ENCODE data around the gene STK32B. TPM values are rescaled to one million over a fixed set of nuclear protein-coding genes. Genes with fewer than 3 reads are reported as not detected.

The STK32B gene
- total RNA-seq, 1 donor from 2014 or later = 0.56 TPM

GRCh38 chr4:5532100-5532499 is 480.8 kb downstream of the STK32B start:
- DNase-seq (ENCODE audit: low spot score) = no peak
- H3K36me3 Mint-ChIP-seq (ENCODE audit: low read depth, unreplicated experiment) = peaks cover 7% of the 10 kb centered on the region
- H3K4me3 Mint-ChIP-seq (ENCODE audit: unreplicated experiment) = no peak overlapping the region
- peaks cover 4% of the 10 kb centered on the region for H3K27me3 Mint-ChIP-seq (ENCODE audit: unreplicated experiment)
- H3K27ac Mint-ChIP-seq (ENCODE audit: unreplicated experiment) = no peak overlapping the region
- H3K4me1 Mint-ChIP-seq (ENCODE audit: unreplicated experiment) = no peaks in the 10 kb centered on the region
- TF ChIP-seq, protein P1, sequence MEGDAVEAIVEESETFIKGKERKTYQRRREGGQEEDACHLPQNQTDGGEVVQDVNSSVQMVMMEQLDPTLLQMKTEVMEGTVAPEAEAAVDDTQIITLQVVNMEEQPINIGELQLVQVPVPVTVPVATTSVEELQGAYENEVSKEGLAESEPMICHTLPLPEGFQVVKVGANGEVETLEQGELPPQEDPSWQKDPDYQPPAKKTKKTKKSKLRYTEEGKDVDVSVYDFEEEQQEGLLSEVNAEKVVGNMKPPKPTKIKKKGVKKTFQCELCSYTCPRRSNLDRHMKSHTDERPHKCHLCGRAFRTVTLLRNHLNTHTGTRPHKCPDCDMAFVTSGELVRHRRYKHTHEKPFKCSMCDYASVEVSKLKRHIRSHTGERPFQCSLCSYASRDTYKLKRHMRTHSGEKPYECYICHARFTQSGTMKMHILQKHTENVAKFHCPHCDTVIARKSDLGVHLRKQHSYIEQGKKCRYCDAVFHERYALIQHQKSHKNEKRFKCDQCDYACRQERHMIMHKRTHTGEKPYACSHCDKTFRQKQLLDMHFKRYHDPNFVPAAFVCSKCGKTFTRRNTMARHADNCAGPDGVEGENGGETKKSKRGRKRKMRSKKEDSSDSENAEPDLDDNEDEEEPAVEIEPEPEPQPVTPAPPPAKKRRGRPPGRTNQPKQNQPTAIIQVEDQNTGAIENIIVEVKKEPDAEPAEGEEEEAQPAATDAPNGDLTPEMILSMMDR (IDR thresholded peaks at IDR 0.05; ENCODE audit: unreplicated experiment) = no peak
- no peaks in the 10 kb centered on the region for H3K9me3 Mint-ChIP-seq (ENCODE audit: unreplicated experiment)

DNA sequence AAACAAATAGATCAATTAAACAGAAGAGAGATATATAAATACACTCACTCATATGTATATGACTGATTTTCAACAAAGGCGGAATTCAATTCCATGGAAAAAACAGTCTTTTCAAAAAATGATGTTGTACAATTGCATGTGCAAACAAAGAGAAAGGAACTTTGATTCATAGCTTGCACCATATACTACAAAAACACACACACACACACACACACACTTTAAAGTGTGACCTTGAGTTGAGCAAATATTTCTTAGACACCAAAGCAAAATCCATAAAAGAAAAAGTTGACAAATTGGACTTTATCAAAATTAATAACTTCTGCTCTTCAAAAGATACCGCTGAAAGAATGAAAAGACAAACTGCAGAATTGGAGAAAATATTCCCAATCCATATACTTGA is 488.3 kb downstream of the STK32B start:
- Mint-ChIP-seq H3K4me1 (ENCODE audit: unreplicated experiment) (no peaks in the 10 kb centered on the region), H3K27ac (ENCODE audit: unreplicated experiment) (no peak overlapping the region), H3K9me3 (ENCODE audit: unreplicated experiment) (no peaks in the 10 kb centered on the region), H3K27me3 (ENCODE audit: unreplicated experiment) (no peaks in the 10 kb centered on the region), H3K36me3 (ENCODE audit: low read depth, unreplicated experiment) (peaks cover 7% of the 10 kb centered on the region), H3K4me3 (ENCODE audit: unreplicated experiment) (no peak overlapping the region)
- DNase-seq (ENCODE audit: low spot score) = no peak
- TF ChIP-seq, protein P1 (IDR thresholded peaks at IDR 0.05; ENCODE audit: unreplicated experiment) = no peak

DNA sequence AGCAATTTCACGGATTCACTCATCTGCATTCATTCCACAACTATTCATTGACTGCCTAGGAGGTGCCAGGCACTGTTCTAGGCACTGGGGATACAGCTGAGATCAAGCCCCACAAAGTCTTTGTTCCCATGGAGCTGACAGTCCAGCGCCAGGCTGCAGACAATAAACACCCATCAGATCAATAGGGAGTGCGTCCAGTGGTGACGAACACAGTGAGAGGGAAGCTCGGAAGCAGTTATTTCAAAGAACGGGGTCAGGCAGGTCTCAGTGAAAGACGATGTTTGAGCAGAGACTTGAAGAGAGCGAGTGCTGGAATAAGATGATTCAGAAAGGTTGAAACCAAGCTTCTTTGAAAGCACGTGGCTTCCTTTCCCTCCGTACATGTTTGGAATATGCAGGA is 489.9 kb downstream of the STK32B start:
- H3K27me3 Mint-ChIP-seq (ENCODE audit: unreplicated experiment) = peaks cover 2% of the 10 kb centered on the region
- TF ChIP-seq, protein P1 (IDR thresholded peaks at IDR 0.05; ENCODE audit: unreplicated experiment) = no peak

GRCh38 chr4:5543681-5544080 is 492.4 kb downstream of the STK32B start:
- no peak overlapping the region for H3K27ac Mint-ChIP-seq (ENCODE audit: unreplicated experiment)
- H3K4me1 Mint-ChIP-seq (ENCODE audit: unreplicated experiment) = no peaks in the 10 kb centered on the region
- H3K27me3 Mint-ChIP-seq (ENCODE audit: unreplicated experiment) = peaks cover 2% of the 10 kb centered on the region
- TF ChIP-seq, protein P1 (IDR thresholded peaks at IDR 0.05; ENCODE audit: unreplicated experiment) = no peak
- no peak for DNase-seq (ENCODE audit: low spot score)
- peaks cover 7% of the 10 kb centered on the region for H3K36me3 Mint-ChIP-seq (ENCODE audit: low read depth, unreplicated experiment)
- H3K4me3 Mint-ChIP-seq (ENCODE audit: unreplicated experiment) = no peak overlapping the region
- no peaks in the 10 kb centered on the region for H3K9me3 Mint-ChIP-seq (ENCODE audit: unreplicated experiment)

More for the DNA sequence above, 489.9 kb downstream of the STK32B start:
- no peaks in the 10 kb centered on the region for H3K4me1 Mint-ChIP-seq (ENCODE audit: unreplicated experiment)
- H3K27ac Mint-ChIP-seq (ENCODE audit: unreplicated experiment) = no peak overlapping the region
- H3K9me3 Mint-ChIP-seq (ENCODE audit: unreplicated experiment) = no peaks in the 10 kb centered on the region
- peaks cover 7% of the 10 kb centered on the region for H3K36me3 Mint-ChIP-seq (ENCODE audit: low read depth, unreplicated experiment)
- no peak for DNase-seq (ENCODE audit: low spot score)
- no peak overlapping the region for H3K4me3 Mint-ChIP-seq (ENCODE audit: unreplicated experiment)

DNA sequence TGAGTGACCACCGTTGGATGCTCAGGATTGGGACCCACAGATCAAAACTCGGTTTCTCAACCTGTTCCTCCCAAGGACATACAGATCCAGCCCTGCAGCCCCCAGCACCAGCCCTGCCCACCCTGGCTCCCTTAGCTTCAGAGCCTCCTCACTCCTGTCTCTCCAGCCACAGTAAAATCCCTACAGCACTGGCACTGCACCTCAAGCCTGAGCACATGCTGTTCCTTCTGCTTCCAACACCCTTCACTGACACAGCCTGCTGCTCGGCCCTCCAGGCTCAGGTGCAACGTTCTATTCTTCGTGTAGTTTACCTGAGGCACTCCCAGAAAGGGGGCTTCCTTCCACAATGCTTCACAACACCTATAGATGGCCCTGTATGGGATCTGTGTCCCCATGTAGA is 493.5 kb downstream of the STK32B start:
- H3K9me3 Mint-ChIP-seq (ENCODE audit: unreplicated experiment) = peaks cover under 1% of the 10 kb centered on the region
- TF ChIP-seq, protein P1 (IDR thresholded peaks at IDR 0.05; ENCODE audit: unreplicated experiment) = no peak
- H3K4me1 Mint-ChIP-seq (ENCODE audit: unreplicated experiment) = no peaks in the 10 kb centered on the region
- DNase-seq (ENCODE audit: low spot score) = no peak
- H3K4me3 Mint-ChIP-seq (ENCODE audit: unreplicated experiment) = no peak overlapping the region
- H3K27ac Mint-ChIP-seq (ENCODE audit: unreplicated experiment) = no peak overlapping the region
- peaks cover 13% of the 10 kb centered on the region for H3K36me3 Mint-ChIP-seq (ENCODE audit: low read depth, unreplicated experiment)
- H3K27me3 Mint-ChIP-seq (ENCODE audit: unreplicated experiment) = peaks cover 2% of the 10 kb centered on the region
